GM18868 (cell line): ENCODE measurements around the gene BMP8A.
"Not testable (repeated sequence)": the region's sequence is repeated elsewhere in the genome, so short reads cannot be mapped to it uniquely, and the experiment has no call there.

Source experiments
- ATAC-seq: cut with Tn5 transposase; IDR thresholded peaks from one replicate; pipeline ENCODE4 v1.9.1; 2021; ENCODE audit warnings: mild to moderate bottlenecking, moderate library complexity; ENCODE audit not compliant: unreplicated experiment

The BMP8A gene

GRCh38 chr1:39504436-39504835 is 13.0 kb downstream of the BMP8A start:
- ATAC-seq: not testable (repeated sequence)

GRCh38 chr1:39505289-39505688 is 13.9 kb downstream of the BMP8A start:
- ATAC-seq: no peak

GRCh38 chr1:39507230-39507928 is 15.9 kb downstream of the BMP8A start:
- ATAC-seq: no peak

GRCh38 chr1:39508266-39508665 is 16.8 kb downstream of the BMP8A start:
- no peak for ATAC-seq

- ATAC-seq: peak; percentile 23
Measured at GRCh38 chr1:39508857-39509305, 17.4 kb downstream of the BMP8A start.

- ATAC-seq: peak; percentile 59
Measured at GRCh38 chr1:39509360-39510009, 18.0 kb downstream of the BMP8A start.

GRCh38 chr1:39510570-39511186 is 19.2 kb downstream of the BMP8A start:
- not testable (repeated sequence) for ATAC-seq

GRCh38 chr1:39511477-39511876 is 20.0 kb downstream of the BMP8A start:
- not testable (repeated sequence) for ATAC-seq

- not testable (repeated sequence) for ATAC-seq
Measured at GRCh38 chr1:39512234-39512847, 20.9 kb downstream of the BMP8A start.

- not testable (repeated sequence) for ATAC-seq
Measured at GRCh38 chr1:39514710-39515124, 23.3 kb downstream of the BMP8A start.

GRCh38 chr1:39515131-39516086 is 24.0 kb downstream of the BMP8A start:
- not testable (repeated sequence) for ATAC-seq

- ATAC-seq: not testable (repeated sequence)
Measured at GRCh38 chr1:39516841-39517240, 25.4 kb downstream of the BMP8A start.

- ATAC-seq: not testable (repeated sequence)
Measured at GRCh38 chr1:39517936-39518335, 26.5 kb downstream of the BMP8A start.

- not testable (repeated sequence) for ATAC-seq
Measured at GRCh38 chr1:39519376-39519775, 27.9 kb downstream of the BMP8A start.

GRCh38 chr1:39522221-39522620 is 30.8 kb downstream of the BMP8A start:
- ATAC-seq: not testable (repeated sequence)

- ATAC-seq: no peak
Measured at GRCh38 chr1:39522661-39523567, 31.5 kb downstream of the BMP8A start.

GRCh38 chr1:39524171-39524570 is 32.7 kb downstream of the BMP8A start:
- ATAC-seq: no peak

GRCh38 chr1:39524591-39525365 is 33.3 kb downstream of the BMP8A start:
- no peak for ATAC-seq
